Hindlimb muscle (tissue), 1 donor: ENCODE data around the gene DLGAP3. TPM values are rescaled to one million over a fixed set of nuclear protein-coding genes. Genes with fewer than 3 reads are reported as not detected.
"Not testable (repeated sequence)": the region's sequence is repeated elsewhere in the genome, so short reads cannot be mapped to it uniquely, and the experiment has no call there.

Experiments
- DNase-seq: peaks from one replicate; pipeline ENCODE4 v3.0.0-alpha.2; 2013
- polyA plus RNA-seq: library from polyadenylated mRNA; unstranded; fragments of 120-200 nt; gene quantifications from one replicate; pipeline ENCODE4 v1.2.1, GENCODE V29; 2013; ENCODE audit not compliant: insufficient read length

DLGAP3 gene
- polyA plus RNA-seq, result 0.45 TPM

- no peak for DNase-seq
Observed at GRCh38 chr1:34929497-34929852, at the start of gene DLGAP3. TSS of gene DLGAP3 (minus strand) at chr1:34929650. CDS start at chr1:34905383, 24,267 bp downstream.

GRCh38 chr1:34978921-34979320 is 49.5 kb upstream of the DLGAP3 start:
- no peak for DNase-seq

GRCh38 chr1:34977858-34978257 is 48.4 kb upstream of the DLGAP3 start:
- no peak for DNase-seq

- no peak for DNase-seq
Observed at GRCh38 chr1:34977210-34977471, 47.7 kb upstream of the DLGAP3 start.

- DNase-seq, result no peak
Observed at GRCh38 chr1:34976384-34977209, 47.1 kb upstream of the DLGAP3 start.

GRCh38 chr1:34975771-34976170 is 46.3 kb upstream of the DLGAP3 start:
- DNase-seq, result no peak

GRCh38 chr1:34975338-34975737 is 45.9 kb upstream of the DLGAP3 start:
- DNase-seq, result no peak

- DNase-seq, result no peak
Observed at GRCh38 chr1:34974626-34975025, 45.2 kb upstream of the DLGAP3 start.

- no peak for DNase-seq
Observed at GRCh38 chr1:34973326-34973725, 43.9 kb upstream of the DLGAP3 start.

GRCh38 chr1:34970829-34971228 is 41.4 kb upstream of the DLGAP3 start:
- no peak for DNase-seq

GRCh38 chr1:34970220-34970735 is 40.8 kb upstream of the DLGAP3 start:
- DNase-seq, result no peak

GRCh38 chr1:34968297-34968696 is 38.8 kb upstream of the DLGAP3 start:
- not testable (repeated sequence) for DNase-seq

- not testable (repeated sequence) for DNase-seq
Observed at GRCh38 chr1:34967672-34968071, 38.2 kb upstream of the DLGAP3 start.

GRCh38 chr1:34965597-34965996 is 36.1 kb upstream of the DLGAP3 start:
- DNase-seq, result no peak

GRCh38 chr1:34950428-34950827 is 21.0 kb upstream of the DLGAP3 start:
- DNase-seq, result no peak

- not testable (repeated sequence) for DNase-seq
Observed at GRCh38 chr1:34948739-34949138, 19.3 kb upstream of the DLGAP3 start.

- not testable (repeated sequence) for DNase-seq
Observed at GRCh38 chr1:34947641-34948314, 18.3 kb upstream of the DLGAP3 start.

- no peak for DNase-seq
Observed at GRCh38 chr1:34946211-34946610, 16.8 kb upstream of the DLGAP3 start.

- not testable (repeated sequence) for DNase-seq
Observed at GRCh38 chr1:34941798-34942197, 12.3 kb upstream of the DLGAP3 start.

- DNase-seq, result no peak
Observed at GRCh38 chr1:34930702-34931071, 1.2 kb upstream of the DLGAP3 start.

GRCh38 chr1:34929853-34930701 is 627 bp upstream of the DLGAP3 start:
- DNase-seq, result no peak

GRCh38 chr1:34928699-34929496 is 552 bp downstream of the DLGAP3 start:
- no peak for DNase-seq
